ENCODE results near the gene SLC12A6. TPM values are rescaled to one million over a fixed set of nuclear protein-coding genes. Genes with fewer than 3 reads are reported as not detected.

The SLC12A6 gene
- total RNA-seq, 1 donor: 40.9 TPM

DNA sequence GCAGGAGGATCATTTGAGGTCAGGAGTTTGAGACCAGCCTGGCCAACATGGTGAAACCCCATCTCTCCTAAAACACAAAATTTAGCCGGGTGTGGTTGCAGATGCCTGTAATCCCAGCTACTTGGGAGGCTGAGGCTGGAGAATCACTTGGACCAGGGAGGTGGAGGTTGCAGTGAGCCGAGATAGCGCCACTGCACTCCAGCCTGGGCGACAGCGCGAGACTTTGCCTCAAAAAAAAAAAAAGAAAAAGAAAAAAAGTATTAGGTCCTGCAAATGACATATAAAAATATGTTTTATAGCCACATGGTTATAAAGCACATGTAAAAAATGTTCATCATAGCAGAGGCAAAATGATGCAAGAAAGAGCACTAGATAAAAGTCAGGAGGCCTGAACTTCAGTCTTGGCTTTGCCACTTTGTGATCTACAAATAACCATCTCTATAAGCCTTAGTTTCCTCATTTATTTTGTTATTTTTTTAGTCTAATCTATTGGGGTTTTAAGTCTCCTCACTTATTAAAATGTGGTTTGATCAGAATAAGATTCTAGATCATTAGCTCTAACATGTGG, 4.9 kb downstream of the SLC12A6 start:
- Histone ChIP-seq H3K36me3 (ENCODE audit: insufficient read depth, low read length) (no peaks in the 10 kb centered on the region), H4K20me1 (ENCODE audit: insufficient read depth, low read length) (no peaks in the 10 kb centered on the region), H3K4me1 (ENCODE audit: insufficient read depth, low read length) (peaks cover 35% of the 10 kb centered on the region), H3K4me2 (ENCODE audit: insufficient read depth, low read length) (no peak overlapping the region), H3K27ac (ENCODE audit: low read depth, low read length) (no peak overlapping the region), H3K4me3 (ENCODE audit: insufficient read depth, low read length) (no peak overlapping the region), H3K9me3 (ENCODE audit: low read depth, low read length) (no peaks in the 10 kb centered on the region), H2AFZ (ENCODE audit: low read length) (no peak overlapping the region), H3K79me2 (ENCODE audit: insufficient read depth, low read length) (peaks cover 70% of the 10 kb centered on the region), H3K27me3 (ENCODE audit: insufficient read depth, low read length) (no peaks in the 10 kb centered on the region)
- DNase-seq (ENCODE audit: insufficient read length, low spot score, missing footprints): peak; percentile 42
- TF ChIP-seq, protein P1, sequence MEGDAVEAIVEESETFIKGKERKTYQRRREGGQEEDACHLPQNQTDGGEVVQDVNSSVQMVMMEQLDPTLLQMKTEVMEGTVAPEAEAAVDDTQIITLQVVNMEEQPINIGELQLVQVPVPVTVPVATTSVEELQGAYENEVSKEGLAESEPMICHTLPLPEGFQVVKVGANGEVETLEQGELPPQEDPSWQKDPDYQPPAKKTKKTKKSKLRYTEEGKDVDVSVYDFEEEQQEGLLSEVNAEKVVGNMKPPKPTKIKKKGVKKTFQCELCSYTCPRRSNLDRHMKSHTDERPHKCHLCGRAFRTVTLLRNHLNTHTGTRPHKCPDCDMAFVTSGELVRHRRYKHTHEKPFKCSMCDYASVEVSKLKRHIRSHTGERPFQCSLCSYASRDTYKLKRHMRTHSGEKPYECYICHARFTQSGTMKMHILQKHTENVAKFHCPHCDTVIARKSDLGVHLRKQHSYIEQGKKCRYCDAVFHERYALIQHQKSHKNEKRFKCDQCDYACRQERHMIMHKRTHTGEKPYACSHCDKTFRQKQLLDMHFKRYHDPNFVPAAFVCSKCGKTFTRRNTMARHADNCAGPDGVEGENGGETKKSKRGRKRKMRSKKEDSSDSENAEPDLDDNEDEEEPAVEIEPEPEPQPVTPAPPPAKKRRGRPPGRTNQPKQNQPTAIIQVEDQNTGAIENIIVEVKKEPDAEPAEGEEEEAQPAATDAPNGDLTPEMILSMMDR (IDR thresholded peaks at IDR 0.05; ENCODE audit: extremely low read depth, low read depth, low read length): no peak

DNA sequence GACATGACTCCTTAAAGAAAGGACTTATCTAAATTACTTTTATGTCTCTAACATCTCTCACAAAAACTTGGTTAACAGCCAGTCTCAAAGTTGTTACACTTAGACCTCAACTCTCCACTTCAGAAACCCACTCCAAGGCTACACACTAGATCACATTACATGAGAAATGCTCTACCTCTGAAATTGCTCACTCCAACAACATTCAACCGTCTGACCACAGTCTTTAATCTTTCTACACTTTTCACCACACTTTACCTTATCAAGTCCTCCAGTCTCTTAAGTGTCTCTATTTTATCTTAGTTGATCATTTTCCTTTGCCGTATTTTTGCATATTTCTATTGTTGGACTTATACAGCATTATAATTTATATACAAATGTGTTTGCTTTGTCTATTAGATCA, 5.8 kb downstream of the SLC12A6 start:
- TF ChIP-seq, protein P1 (IDR thresholded peaks at IDR 0.05; ENCODE audit: extremely low read depth, low read depth, low read length): no peak
- Histone ChIP-seq H4K20me1 (ENCODE audit: insufficient read depth, low read length) (no peaks in the 10 kb centered on the region), H3K4me2 (ENCODE audit: insufficient read depth, low read length) (no peak overlapping the region), H3K27ac (ENCODE audit: low read depth, low read length) (no peak overlapping the region), H2AFZ (ENCODE audit: low read length) (no peak overlapping the region), H3K4me1 (ENCODE audit: insufficient read depth, low read length) (peaks cover 32% of the 10 kb centered on the region), H3K9me3 (ENCODE audit: low read depth, low read length) (no peaks in the 10 kb centered on the region), H3K36me3 (ENCODE audit: insufficient read depth, low read length) (no peaks in the 10 kb centered on the region), H3K4me3 (ENCODE audit: insufficient read depth, low read length) (no peak overlapping the region), H3K79me2 (ENCODE audit: insufficient read depth, low read length) (peaks cover 66% of the 10 kb centered on the region), H3K27me3 (ENCODE audit: insufficient read depth, low read length) (no peaks in the 10 kb centered on the region)
- DNase-seq (ENCODE audit: insufficient read length, low spot score, missing footprints): no peak

DNA sequence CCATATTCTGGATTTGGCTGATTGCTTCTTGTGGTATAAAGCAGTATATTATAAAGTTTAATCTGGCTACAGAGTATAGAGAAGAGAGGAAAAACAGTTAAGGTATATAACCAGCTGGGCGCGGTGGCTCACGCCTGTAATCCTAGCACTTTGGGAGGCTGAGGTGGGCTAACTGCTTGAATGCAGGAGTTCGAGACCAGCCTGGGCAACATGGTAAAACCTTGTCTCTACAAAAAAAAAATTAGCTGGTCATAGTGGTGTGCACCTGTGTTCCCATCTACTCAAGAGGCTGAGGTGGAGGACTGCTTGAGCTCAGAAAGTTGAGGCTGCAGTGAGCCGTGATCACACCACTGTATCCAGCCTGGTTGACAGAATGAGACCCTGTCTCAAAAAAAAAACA, 7.3 kb downstream of the SLC12A6 start:
- Histone ChIP-seq H3K27me3 (ENCODE audit: insufficient read depth, low read length) (no peaks in the 10 kb centered on the region), H4K20me1 (ENCODE audit: insufficient read depth, low read length) (no peaks in the 10 kb centered on the region), H3K4me1 (ENCODE audit: insufficient read depth, low read length) (peaks cover 17% of the 10 kb centered on the region), H3K79me2 (ENCODE audit: insufficient read depth, low read length) (peaks cover 63% of the 10 kb centered on the region), H3K36me3 (ENCODE audit: insufficient read depth, low read length) (no peaks in the 10 kb centered on the region), H3K4me3 (ENCODE audit: insufficient read depth, low read length) (no peak overlapping the region), H3K4me2 (ENCODE audit: insufficient read depth, low read length) (no peak overlapping the region), H2AFZ (ENCODE audit: low read length) (no peak overlapping the region), H3K27ac (ENCODE audit: low read depth, low read length) (no peak overlapping the region), H3K9me3 (ENCODE audit: low read depth, low read length) (no peaks in the 10 kb centered on the region)
- TF ChIP-seq, protein P1 (IDR thresholded peaks at IDR 0.05; ENCODE audit: extremely low read depth, low read depth, low read length): no peak
- no peak for DNase-seq (ENCODE audit: insufficient read length, low spot score, missing footprints)

DNA sequence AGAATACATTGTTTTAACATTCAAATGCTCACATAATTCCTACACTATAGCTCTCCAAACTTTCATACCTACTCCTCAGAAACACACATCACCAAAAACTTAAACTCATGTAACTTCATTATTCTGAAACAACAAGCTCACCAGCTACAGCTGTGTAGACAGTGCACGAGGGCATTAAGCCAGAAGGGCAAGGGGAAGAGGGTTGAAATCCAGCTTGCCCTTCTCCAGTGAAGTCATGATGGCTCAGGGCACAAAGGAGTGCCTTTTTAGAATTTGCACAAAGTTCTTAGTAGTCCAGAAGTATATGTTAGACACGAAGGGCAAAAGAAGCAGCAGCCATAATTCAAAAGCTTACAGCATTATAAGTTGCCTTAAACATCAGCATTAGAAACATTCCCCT, 8.6 kb downstream of the SLC12A6 start:
- H3K9me3 ChIP-seq (ENCODE audit: low read depth, low read length): no peaks in the 10 kb centered on the region
- no peak for DNase-seq (ENCODE audit: insufficient read length, low spot score, missing footprints)
- no peaks in the 10 kb centered on the region for H3K36me3 ChIP-seq (ENCODE audit: insufficient read depth, low read length)
- H3K79me2 ChIP-seq (ENCODE audit: insufficient read depth, low read length): peaks cover 60% of the 10 kb centered on the region
- TF ChIP-seq, protein P1 (IDR thresholded peaks at IDR 0.05; ENCODE audit: extremely low read depth, low read depth, low read length): no peak
- no peak overlapping the region for H3K4me2 ChIP-seq (ENCODE audit: insufficient read depth, low read length)
- no peaks in the 10 kb centered on the region for H4K20me1 ChIP-seq (ENCODE audit: insufficient read depth, low read length)
- no peaks in the 10 kb centered on the region for H3K27me3 ChIP-seq (ENCODE audit: insufficient read depth, low read length)
- H3K4me1 ChIP-seq (ENCODE audit: insufficient read depth, low read length): peaks cover 5% of the 10 kb centered on the region
- H3K4me3 ChIP-seq (ENCODE audit: insufficient read depth, low read length): no peak overlapping the region
- H3K27ac ChIP-seq (ENCODE audit: low read depth, low read length): no peak overlapping the region
- peak overlapping the region; percentile 15 for H2AFZ ChIP-seq (ENCODE audit: low read length)

Data from osteoblast (primary cell).